MM.1S (cell line): ENCODE measurements around the gene REL.

ENCODE experiments used
- DNase-seq: peaks from one replicate; pipeline ENCODE4 v3.0.0-alpha.2; 2015
- H2AFZ ChIP-seq: fragments of 300-600 bp; sonication (generic); 2 replicates; pipeline ENCODE4 v1.6.0; 2016; ENCODE audit warnings: antibody characterized with exemption, low read length
- H3F3A ChIP-seq: fragments of 300-600 bp; sonication (generic); 2 replicates; pipeline ENCODE4 v1.6.1; 2016; ENCODE audit warnings: mild to moderate bottlenecking, antibody characterized with exemption, low read length, moderate library complexity, mixed read lengths; ENCODE audit not compliant: insufficient read depth
- H3K27ac ChIP-seq: fragments of 300-600 bp; sonication (generic); 2 replicates; pipeline ENCODE4 v1.5.1; 2016; ENCODE audit warnings: mild to moderate bottlenecking, low read length
- H3K27me3 ChIP-seq: fragments of 300-600 bp; sonication (generic); replicated peaks from 2 replicates; pipeline ENCODE4 v1.6.0; 2016; ENCODE audit warnings: low read length; ENCODE audit not compliant: insufficient read depth
- H3K36me3 ChIP-seq: fragments of 300-600 bp; sonication (generic); replicated peaks from 2 replicates; pipeline ENCODE4 v1.6.1; 2016; ENCODE audit warnings: mild to moderate bottlenecking, low read length, mixed read lengths; ENCODE audit not compliant: insufficient read depth
- H3K4me1 ChIP-seq: fragments of 300-600 bp; sonication (generic); 2 replicates; pipeline ENCODE4 v1.6.1; 2016; ENCODE audit warnings: low read length, mixed read lengths
- H3K4me2 ChIP-seq: fragments of 300-600 bp; sonication (generic); 2 replicates; pipeline ENCODE4 v1.6.0; 2016; ENCODE audit warnings: low read depth, low read length
- H3K4me3 ChIP-seq: fragments of 300-600 bp; sonication (generic); 2 replicates; pipeline ENCODE4 v1.5.1; 2016; ENCODE audit warnings: low read length, mixed read lengths
- H3K79me2 ChIP-seq: fragments of 300-600 bp; sonication (generic); 2 replicates; pipeline ENCODE4 v1.6.1; 2016; ENCODE audit warnings: mixed run types, low read length, mixed read lengths
- H3K9ac ChIP-seq: fragments of 300-600 bp; sonication (generic); 2 replicates; pipeline ENCODE4 v1.6.1; 2016; ENCODE audit warnings: low read length, mixed read lengths
- H3K9me2 ChIP-seq: fragments of 300-600 bp; sonication (generic); replicated peaks from 2 replicates; pipeline ENCODE4 v1.6.1; 2016; ENCODE audit warnings: mild to moderate bottlenecking, low read length, mixed read lengths; ENCODE audit not compliant: insufficient read depth
- H3K9me3 ChIP-seq: fragments of 300-600 bp; sonication (generic); replicated peaks from 2 replicates; pipeline ENCODE4 v1.6.1; 2016; ENCODE audit warnings: mild to moderate bottlenecking, low read length, mixed read lengths; ENCODE audit not compliant: insufficient read depth
- H4K20me1 ChIP-seq: fragments of 300-600 bp; sonication (generic); 2 replicates; pipeline ENCODE4 v1.6.1; 2016; ENCODE audit warnings: mild to moderate bottlenecking, low read length, moderate library complexity, mixed read lengths; ENCODE audit not compliant: insufficient read depth
- CTCF ChIP-seq: fragments of 300-600 bp; sonication (generic); IDR thresholded peaks from 2 replicates; pipeline ENCODE4 v1.5.1; 2016; ENCODE audit warnings: antibody characterized with exemption, low read length, mixed read lengths
- EZH2 ChIP-seq: fragments of 300-600 bp; sonication (generic); optimal IDR thresholded peaks from 2 replicates; pipeline ENCODE3; 2017; ENCODE audit warnings: low read depth, mild to moderate bottlenecking, antibody characterized with exemption, low read length, mixed read lengths
- EZH2phosphoT487 ChIP-seq: fragments of 300-600 bp; sonication (generic); IDR thresholded peaks from 2 replicates; pipeline ENCODE4 v1.6.1; 2018; ENCODE audit warnings: antibody characterized with exemption, low read length

The REL gene

DNA sequence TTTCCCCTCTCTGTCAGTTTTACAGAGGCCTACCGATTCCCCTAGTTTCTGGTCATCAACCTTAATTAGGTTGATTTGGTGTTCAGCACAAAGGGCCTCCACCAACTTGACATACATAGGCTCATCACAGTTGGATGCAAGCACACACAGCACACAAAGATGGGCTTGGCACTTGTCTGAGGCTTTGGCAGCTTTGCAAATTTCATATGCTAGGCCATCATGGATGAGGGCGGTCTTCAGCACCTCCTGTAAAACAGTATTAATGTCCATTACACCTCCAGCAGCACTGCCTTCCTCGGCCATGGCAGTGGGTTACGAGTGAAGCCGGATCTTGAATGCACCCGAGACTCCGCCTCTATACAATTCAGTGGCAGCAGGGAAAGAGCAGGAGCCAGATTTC, 56.9 kb downstream of the REL start:
- Histone ChIP-seq H3K4me1 (no peaks in the 10 kb centered on the region), H3K36me3 (no peaks in the 10 kb centered on the region), H3K4me2 (no peak overlapping the region), H2AFZ (no peak overlapping the region), H3K9me3 (no peaks in the 10 kb centered on the region), H3K79me2 (no peaks in the 10 kb centered on the region), H3K9ac (no peak overlapping the region), H3K4me3 (no peak overlapping the region), H3K27ac (no peak overlapping the region), H4K20me1 (no peaks in the 10 kb centered on the region), H3K9me2 (no peaks in the 10 kb centered on the region), H3K27me3 (no peaks in the 10 kb centered on the region), H3F3A (no peaks in the 10 kb centered on the region)
- no peak for TF ChIP-seq EZH2phosphoT487
- TF ChIP-seq CTCF, result no peak
- TF ChIP-seq EZH2, result no peak
- no peak for DNase-seq

DNA sequence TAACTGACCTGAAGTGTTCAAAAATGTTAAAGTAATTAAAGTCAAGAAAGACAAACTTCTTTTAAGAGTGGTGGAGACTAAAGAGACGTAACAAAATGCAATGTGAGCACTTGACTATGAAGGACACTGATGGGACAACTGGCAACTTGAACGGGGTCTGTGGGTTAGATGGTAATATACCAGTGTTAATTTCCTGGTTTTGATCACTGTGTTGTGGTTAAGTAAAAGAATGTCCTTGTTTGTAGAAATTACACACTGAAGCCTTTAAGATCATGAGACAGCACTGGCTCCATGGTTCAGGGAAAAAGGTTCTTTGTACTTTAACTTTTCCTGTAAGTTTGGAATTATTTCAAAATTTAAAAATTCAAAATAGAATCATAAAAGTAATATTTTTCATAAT, 58.2 kb downstream of the REL start:
- H3K4me2 ChIP-seq, result no peak overlapping the region
- TF ChIP-seq EZH2phosphoT487 (no peak), CTCF (no peak), EZH2 (no peak)
- no peaks in the 10 kb centered on the region for H3K9me2 ChIP-seq
- no peak for DNase-seq
- H3K79me2 ChIP-seq, result no peaks in the 10 kb centered on the region
- H3K27ac ChIP-seq, result no peak overlapping the region
- no peak overlapping the region for H2AFZ ChIP-seq
- H3K4me1 ChIP-seq, result no peaks in the 10 kb centered on the region
- H4K20me1 ChIP-seq, result no peaks in the 10 kb centered on the region
- no peaks in the 10 kb centered on the region for H3K27me3 ChIP-seq
- no peaks in the 10 kb centered on the region for H3K9me3 ChIP-seq
- H3K4me3 ChIP-seq, result no peak overlapping the region
- H3K9ac ChIP-seq, result no peak overlapping the region
- no peaks in the 10 kb centered on the region for H3F3A ChIP-seq
- H3K36me3 ChIP-seq, result no peaks in the 10 kb centered on the region

- Histone ChIP-seq H3F3A (no peaks in the 10 kb centered on the region), H3K27me3 (no peaks in the 10 kb centered on the region), H3K9me2 (no peaks in the 10 kb centered on the region)
Measured at GRCh38 chr2:60945341-60945740, 64.0 kb downstream of the REL start.

More at GRCh38 chr2:60945341-60945740, 64.0 kb downstream of the REL start:
- TF ChIP-seq CTCF (no peak), EZH2phosphoT487 (no peak), EZH2 (no peak)
- no peaks in the 10 kb centered on the region for H4K20me1 ChIP-seq
- no peak overlapping the region for H3K27ac ChIP-seq
- H2AFZ ChIP-seq, result no peak overlapping the region
- no peak overlapping the region for H3K9ac ChIP-seq
- H3K79me2 ChIP-seq, result no peaks in the 10 kb centered on the region
- no peaks in the 10 kb centered on the region for H3K9me3 ChIP-seq
- H3K4me2 ChIP-seq, result no peak overlapping the region
- H3K4me1 ChIP-seq, result no peaks in the 10 kb centered on the region
- DNase-seq, result no peak
- H3K4me3 ChIP-seq, result no peak overlapping the region
- H3K36me3 ChIP-seq, result no peaks in the 10 kb centered on the region
